ENCODE results near the gene MATCAP1. TPM values are rescaled to one million over a fixed set of nuclear protein-coding genes. Genes with fewer than 3 reads are reported as not detected.
A peak's percentile ranks its signal among the peaks of the same experiment; 100 is the strongest.

The MATCAP1 gene
- total and polyA plus RNA-seq, 10 of the 15 experiments (the other 5 are each of a cell fraction or from before 2014, with no cell fraction given) = 2.8 to 25.8 (median 8.6) TPM

DNA sequence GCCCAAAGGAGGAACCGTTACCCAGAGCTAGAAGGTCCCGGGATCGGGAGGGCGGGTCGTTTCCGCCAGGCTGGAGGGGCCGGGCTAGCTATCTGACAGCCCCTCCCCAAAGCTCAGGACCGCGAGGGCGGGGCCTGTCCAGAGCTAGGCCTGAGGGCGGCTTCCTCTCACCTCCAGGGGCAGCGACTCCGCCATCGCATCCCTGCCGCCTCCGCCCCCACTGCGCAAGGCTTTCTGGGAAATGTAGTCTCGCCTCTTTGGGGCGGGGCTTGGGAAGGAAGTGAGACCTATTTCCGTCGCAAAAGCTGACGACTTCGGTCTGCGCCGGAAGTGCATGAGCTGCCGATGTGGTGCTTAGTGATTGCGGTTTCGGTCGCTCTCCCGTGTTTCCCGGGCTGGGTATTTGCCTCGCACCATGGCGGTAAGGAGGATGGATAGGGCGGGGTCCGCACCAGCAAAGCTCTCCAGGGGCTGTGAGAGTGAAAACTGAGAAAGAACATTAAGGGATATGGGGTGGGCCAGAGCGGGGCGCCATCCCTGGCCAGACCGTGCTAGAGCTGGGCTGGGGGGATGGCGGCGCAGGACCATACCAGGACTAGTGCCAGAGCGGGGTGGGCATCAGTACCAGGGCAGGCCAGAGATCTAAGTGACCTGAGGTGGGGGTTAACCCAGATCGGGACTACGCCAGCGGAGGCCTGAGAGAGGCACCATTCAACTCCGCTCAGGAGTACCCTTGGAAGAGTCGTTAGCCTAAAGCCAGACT lies 43.2 kb upstream of the MATCAP1 start, which contains the start of gene TMEM208 (continued):
- TF ChIP-seq, protein P1, sequence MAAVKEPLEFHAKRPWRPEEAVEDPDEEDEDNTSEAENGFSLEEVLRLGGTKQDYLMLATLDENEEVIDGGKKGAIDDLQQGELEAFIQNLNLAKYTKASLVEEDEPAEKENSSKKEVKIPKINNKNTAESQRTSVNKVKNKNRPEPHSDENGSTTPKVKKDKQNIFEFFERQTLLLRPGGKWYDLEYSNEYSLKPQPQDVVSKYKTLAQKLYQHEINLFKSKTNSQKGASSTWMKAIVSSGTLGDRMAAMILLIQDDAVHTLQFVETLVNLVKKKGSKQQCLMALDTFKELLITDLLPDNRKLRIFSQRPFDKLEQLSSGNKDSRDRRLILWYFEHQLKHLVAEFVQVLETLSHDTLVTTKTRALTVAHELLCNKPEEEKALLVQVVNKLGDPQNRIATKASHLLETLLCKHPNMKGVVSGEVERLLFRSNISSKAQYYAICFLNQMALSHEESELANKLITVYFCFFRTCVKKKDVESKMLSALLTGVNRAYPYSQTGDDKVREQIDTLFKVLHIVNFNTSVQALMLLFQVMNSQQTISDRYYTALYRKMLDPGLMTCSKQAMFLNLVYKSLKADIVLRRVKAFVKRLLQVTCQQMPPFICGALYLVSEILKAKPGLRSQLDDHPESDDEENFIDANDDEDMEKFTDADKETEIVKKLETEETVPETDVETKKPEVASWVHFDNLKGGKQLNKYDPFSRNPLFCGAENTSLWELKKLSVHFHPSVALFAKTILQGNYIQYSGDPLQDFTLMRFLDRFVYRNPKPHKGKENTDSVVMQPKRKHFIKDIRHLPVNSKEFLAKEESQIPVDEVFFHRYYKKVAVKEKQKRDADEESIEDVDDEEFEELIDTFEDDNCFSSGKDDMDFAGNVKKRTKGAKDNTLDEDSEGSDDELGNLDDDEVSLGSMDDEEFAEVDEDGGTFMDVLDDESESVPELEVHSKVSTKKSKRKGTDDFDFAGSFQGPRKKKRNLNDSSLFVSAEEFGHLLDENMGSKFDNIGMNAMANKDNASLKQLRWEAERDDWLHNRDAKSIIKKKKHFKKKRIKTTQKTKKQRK (IDR thresholded peaks at IDR 0.05; ENCODE audit: low read depth, low read length) = no peak
- peak; percentile 86; the same call in 1 of the 2 replicates for TF ChIP-seq ZNF207 (IDR thresholded peaks at IDR 0.05; ENCODE audit: borderline replicate concordance)
- no peak for TF ChIP-seq WRNIP1 (IDR thresholded peaks at IDR 0.05; ENCODE audit: borderline replicate concordance, low read depth, low read length)
- TF ChIP-seq POLR2A (IDR thresholded peaks at IDR 0.05; ENCODE audit: low read depth, low read length) = peak; percentile 88
- TF ChIP-seq POLR2AphosphoS5 (IDR thresholded peaks at IDR 0.05; ENCODE audit: low read length) = peak; percentile 92
- no peak for TF ChIP-seq JUNB (IDR thresholded peaks at IDR 0.05)
- TF ChIP-seq BMI1 (IDR thresholded peaks at IDR 0.05; ENCODE audit: borderline replicate concordance) = no peak
- TF ChIP-seq BHLHE40 (IDR thresholded peaks at IDR 0.05; ENCODE audit: borderline replicate concordance in 1 of 2, low read depth in 2 of 2, low read length in 1 of 2) = peak; percentile 34 to 70; a peak in 2 of 4 replicates
- TF ChIP-seq LARP7 (IDR thresholded peaks at IDR 0.05) = peak; percentile 58; the same call in 1 of the 2 replicates
- no peak for TF ChIP-seq RAD21 (IDR thresholded peaks at IDR 0.05; ENCODE audit: insufficient read depth, low read depth, low read length)
- TF ChIP-seq, protein P2, sequence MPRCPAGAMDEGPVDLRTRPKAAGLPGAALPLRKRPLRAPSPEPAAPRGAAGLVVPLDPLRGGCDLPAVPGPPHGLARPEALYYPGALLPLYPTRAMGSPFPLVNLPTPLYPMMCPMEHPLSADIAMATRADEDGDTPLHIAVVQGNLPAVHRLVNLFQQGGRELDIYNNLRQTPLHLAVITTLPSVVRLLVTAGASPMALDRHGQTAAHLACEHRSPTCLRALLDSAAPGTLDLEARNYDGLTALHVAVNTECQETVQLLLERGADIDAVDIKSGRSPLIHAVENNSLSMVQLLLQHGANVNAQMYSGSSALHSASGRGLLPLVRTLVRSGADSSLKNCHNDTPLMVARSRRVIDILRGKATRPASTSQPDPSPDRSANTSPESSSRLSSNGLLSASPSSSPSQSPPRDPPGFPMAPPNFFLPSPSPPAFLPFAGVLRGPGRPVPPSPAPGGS (IDR thresholded peaks at IDR 0.05; ENCODE audit: borderline replicate concordance, insufficient read depth, low read depth, low read length, poor library complexity, severe bottlenecking) = no peak
- peak; percentile 90 for TF ChIP-seq CHD2 (IDR thresholded peaks at IDR 0.05; ENCODE audit: borderline replicate concordance, low read depth, low read length)
- TF ChIP-seq NFYB (IDR thresholded peaks at IDR 0.05; ENCODE audit: insufficient read depth, low read depth, low read length) = peak; percentile 30; the same call in 1 of the 2 replicates
- TF ChIP-seq NFYA (IDR thresholded peaks at IDR 0.05; ENCODE audit: borderline replicate concordance, low read depth, low read length) = no peak
- TF ChIP-seq ZSCAN29 (IDR thresholded peaks at IDR 0.05) = no peak
- no peak for TF ChIP-seq ASH2L (IDR thresholded peaks at IDR 0.05; ENCODE audit: borderline replicate concordance, low read depth)
- TF ChIP-seq, protein P3, sequence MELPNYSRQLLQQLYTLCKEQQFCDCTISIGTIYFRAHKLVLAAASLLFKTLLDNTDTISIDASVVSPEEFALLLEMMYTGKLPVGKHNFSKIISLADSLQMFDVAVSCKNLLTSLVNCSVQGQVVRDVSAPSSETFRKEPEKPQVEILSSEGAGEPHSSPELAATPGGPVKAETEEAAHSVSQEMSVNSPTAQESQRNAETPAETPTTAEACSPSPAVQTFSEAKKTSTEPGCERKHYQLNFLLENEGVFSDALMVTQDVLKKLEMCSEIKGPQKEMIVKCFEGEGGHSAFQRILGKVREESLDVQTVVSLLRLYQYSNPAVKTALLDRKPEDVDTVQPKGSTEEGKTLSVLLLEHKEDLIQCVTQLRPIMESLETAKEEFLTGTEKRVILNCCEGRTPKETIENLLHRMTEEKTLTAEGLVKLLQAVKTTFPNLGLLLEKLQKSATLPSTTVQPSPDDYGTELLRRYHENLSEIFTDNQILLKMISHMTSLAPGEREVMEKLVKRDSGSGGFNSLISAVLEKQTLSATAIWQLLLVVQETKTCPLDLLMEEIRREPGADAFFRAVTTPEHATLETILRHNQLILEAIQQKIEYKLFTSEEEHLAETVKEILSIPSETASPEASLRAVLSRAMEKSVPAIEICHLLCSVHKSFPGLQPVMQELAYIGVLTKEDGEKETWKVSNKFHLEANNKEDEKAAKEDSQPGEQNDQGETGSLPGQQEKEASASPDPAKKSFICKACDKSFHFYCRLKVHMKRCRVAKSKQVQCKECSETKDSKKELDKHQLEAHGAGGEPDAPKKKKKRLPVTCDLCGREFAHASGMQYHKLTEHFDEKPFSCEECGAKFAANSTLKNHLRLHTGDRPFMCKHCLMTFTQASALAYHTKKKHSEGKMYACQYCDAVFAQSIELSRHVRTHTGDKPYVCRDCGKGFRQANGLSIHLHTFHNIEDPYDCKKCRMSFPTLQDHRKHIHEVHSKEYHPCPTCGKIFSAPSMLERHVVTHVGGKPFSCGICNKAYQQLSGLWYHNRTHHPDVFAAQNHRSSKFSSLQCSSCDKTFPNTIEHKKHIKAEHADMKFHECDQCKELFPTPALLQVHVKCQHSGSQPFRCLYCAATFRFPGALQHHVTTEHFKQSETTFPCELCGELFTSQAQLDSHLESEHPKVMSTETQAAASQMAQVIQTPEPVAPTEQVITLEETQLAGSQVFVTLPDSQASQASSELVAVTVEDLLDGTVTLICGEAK (IDR thresholded peaks at IDR 0.05; ENCODE audit: borderline replicate concordance) = peak; percentile 99
- peak; percentile 93 for TF ChIP-seq MXI1 (IDR thresholded peaks at IDR 0.05; ENCODE audit: low read depth, low read length)
- peak; percentile 91 for TF ChIP-seq KLF5 (IDR thresholded peaks at IDR 0.05; ENCODE audit: partially characterized antibody)
- TF ChIP-seq SREBF1 (IDR thresholded peaks at IDR 0.05; ENCODE audit: low read length) = peak; percentile 86
- peak; percentile 86; the same call in 1 of the 2 replicates for TF ChIP-seq HDGF (IDR thresholded peaks at IDR 0.05)
